HG03469 (cell line): ENCODE data around the gene C12orf57.

Experiments used
- ATAC-seq: cut with Tn5 transposase; IDR thresholded peaks from one replicate; pipeline ENCODE4 v1.9.1; 2021; ENCODE audit warnings: mild to moderate bottlenecking, moderate library complexity, moderate number of reproducible peaks; ENCODE audit not compliant: unreplicated experiment

Gene C12orf57

DNA sequence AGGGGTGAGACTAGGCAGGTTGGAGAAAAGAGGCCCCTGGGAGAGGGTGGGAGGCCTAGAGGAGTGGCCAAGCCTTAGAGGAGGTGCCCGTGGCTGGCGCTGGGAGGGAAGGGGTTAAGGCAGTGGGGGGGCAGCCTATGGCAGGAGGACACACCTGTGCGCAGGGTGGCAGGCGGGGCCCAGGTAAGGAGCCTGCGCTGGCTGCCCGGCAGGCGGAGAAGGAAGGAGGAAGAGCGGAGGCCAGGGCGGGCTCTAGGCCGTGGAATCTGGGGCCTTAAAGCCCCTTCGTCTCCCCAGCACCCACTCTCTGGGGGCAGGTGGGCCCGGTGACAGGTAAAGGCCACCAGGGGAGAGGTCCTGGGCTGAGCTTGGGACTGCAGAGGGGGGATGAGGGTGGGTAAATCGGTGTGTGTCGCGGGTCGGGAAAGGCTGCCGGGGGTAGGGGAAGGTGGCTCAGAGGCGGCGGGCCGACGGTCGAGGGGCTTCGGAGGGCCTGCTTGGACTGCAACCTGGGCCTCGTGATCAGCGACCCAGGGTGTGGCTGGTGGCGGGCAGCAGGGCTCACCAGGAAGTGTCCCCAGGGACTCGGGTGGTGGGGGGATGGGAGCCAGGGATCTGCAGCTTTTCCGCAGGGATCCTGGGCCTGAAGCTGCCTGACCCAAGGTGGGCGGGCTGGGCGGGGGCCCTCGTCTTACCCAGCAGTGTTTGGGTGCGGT is 19.4 kb downstream of the C12orf57 start:
- no peak for ATAC-seq

DNA sequence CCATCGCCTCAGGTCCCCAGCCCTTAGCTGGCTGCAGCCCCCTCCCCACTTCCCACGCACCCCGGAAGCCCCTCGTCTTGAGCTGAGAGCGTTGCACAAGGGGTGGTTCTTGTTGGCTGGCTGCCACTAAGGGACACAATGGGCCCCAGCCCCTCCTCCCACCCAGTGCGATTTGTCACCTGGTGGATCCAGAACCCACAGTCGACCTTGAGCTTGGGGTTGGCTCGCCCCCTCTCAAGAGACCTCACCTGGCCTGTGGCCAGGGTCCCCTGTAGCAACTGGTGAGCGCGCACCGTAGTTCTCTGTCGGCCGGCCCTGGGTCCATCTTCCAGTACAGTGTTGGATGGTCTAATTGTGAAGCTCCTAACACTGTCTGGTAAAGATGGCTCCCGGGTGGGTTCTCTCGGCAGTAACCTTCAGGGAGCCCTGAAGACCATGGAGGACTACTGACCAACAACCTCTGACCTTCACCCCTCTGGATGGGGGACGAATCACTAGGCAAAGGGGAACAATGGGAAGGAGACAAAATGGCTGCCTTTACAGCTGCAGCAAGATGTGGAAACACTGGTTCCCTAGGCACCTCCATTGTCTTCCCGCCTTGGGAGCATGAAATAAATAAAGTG is 20.1 kb downstream of the C12orf57 start:
- no peak for ATAC-seq

DNA sequence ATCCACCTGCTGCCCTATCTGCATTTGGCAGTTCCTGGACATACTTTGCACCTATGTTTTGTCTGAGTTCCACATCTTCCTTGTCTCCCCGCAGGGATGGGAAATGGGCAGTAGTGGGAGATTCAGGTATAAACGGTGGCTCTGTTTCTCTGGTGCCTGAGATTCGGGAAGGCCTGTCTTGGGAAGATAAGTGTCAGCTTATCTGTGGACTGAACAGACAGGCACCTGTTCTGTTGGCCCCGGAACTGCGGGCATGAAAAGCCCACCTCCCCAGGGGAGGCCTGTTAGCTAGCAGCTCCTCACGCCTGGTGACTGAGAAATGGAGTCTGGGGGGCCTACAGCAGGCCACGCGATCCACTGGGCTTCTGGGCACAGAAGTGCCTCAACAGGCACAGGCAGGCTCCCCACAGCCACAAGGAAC is 20.8 kb downstream of the C12orf57 start:
- ATAC-seq = no peak

DNA sequence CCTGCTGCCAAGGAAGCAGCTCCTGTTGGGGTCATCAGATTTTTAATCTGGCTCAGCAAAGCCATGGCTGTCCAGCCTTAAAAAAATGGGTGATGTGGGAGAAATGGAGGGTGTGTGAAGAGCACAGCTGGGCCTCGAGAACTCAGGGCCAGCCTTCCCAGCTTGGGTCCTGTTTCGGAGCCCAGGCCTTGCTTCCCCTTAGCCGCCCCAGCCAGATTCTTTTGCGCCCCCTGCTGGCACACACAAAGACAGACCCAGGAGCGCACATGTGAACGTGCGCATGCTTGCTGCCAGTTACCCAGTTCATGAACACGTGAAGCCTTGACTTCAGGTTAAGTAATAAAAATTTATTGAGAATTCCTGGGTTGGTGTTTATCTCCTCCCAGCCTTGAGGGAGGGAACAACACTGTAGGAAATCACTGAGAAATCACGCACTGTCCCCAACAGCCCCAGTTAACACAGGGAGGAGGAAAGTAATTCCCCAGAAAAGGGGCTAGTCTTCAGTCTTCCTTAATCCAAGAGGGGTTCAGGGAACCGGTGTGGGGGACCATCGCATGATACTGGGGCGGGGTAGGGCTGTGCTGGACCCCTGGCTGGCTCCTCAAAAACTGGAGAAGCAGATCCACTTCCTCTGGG is 21.3 kb downstream of the C12orf57 start:
- ATAC-seq = no peak

DNA sequence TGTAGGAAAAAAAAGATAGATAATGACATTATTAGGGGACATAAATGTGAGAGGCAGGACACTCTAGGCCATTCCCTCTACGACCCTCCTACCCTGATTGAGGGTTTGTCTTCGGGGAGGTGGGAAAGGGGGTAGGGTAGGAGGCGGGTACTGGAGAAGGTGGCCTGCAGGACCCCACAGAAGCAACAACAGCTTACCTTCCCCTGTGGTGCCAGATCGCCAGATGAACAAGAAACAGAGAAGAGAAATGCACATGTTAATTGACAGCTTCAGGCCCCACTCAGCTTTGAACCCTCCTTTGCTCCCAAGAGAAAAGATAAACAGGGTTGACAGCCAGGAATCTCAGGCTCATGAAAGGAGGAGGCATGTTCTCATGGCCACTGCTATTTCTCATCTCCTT is 21.9 kb downstream of the C12orf57 start:
- ATAC-seq = no peak

DNA sequence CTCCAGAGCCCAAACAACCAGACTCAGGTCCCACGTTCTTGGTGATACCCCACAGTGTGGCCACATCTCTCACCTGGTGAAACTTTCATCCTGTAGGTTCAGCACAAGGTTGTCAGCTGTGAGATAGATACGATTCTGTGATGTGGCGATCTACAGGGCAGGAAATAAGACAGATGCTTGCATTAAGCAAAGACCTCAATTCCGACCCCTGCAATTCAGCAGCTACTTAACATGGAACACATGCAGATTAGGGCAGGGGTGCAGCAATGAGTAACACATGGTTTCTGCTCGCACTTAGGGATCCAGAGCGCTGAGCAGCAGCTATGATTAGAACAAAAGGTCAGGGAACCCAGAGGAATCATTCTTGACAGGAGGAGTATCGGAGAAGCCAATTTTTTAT is 22.5 kb downstream of the C12orf57 start:
- ATAC-seq = no peak

DNA sequence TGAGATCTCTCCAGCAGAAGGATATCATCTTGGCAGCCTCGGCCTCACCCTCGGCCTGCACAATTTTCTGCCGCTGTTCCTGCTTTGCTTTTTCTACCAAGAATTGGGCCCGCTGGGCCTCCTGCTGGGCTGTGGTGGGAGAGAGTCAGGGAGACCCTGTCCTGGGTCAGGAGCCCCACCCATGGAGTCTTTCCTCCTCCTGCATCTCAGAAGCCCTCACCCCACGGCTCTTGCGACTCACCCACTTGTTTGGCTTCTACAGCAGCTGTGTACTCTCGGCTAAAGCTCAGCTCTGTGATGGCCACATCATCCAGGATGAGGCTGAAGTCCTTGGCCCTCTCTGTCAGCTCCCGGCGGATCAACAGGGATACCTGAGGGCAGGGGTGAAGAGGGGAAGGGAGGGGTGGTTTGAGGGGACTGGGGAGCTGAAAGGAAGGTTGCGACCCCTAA is 23.9 kb downstream of the C12orf57 start:
- no peak for ATAC-seq

DNA sequence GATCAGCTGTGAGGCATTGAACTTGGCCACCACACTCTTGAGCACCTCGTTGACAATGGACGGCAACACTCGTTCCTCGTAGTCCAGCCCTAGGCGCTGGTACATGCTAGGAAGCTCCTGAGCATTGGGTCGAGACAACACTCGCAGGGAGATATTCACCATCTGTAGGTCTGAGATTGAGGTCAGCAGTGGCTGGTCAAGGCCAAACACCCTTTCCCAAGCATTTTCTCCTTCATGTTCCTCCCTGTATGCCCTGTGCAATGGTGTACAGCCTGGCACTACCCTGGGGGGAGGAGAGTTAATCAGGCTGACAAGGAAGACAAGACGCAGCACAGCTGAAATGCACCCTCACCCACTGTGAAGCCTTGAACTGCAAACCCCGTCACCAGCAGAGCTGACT is 24.6 kb downstream of the C12orf57 start:
- ATAC-seq = no peak

DNA sequence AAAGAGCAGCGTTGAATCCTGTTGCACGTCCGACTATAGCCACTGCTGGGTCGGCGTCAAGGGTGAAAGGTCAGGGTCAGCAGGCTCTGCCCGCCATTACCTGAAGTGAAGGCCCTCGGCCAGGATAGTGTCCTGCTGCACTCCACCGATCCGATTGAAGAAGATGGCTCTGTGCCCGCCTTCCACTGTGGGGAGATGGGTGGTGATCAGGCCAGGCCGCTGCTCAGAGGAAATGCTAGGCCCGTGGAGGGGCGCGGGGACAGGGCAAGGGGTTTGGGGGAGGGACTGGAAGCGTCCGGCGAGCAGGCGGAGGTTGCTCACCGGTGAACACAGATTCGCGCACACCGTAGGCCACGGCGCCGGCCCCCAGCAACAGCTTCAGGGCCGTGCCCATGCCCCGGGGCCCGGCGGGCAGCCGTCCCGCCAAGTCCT is 26.3 kb downstream of the C12orf57 start:
- no peak for ATAC-seq

DNA sequence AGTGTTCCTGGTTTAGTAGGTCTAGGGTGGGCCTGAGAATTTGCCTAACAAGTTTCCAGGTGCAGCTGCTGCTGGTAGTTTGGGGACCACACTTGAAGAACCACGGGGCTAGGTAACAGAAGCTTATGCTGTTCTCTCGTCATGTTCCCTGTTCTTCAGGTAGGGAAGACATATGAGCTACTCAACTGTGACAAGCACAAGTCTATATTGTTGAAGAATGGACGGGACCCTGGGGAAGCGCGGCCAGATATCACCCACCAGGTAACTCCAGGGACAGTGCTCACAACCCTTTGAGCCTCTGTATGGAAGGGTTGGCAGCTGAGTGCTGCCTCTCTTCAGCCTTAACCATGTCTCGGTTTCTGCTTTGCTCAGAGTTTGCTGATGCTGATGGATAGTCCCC is 30.4 kb downstream of the C12orf57 start:
- ATAC-seq = no peak

DNA sequence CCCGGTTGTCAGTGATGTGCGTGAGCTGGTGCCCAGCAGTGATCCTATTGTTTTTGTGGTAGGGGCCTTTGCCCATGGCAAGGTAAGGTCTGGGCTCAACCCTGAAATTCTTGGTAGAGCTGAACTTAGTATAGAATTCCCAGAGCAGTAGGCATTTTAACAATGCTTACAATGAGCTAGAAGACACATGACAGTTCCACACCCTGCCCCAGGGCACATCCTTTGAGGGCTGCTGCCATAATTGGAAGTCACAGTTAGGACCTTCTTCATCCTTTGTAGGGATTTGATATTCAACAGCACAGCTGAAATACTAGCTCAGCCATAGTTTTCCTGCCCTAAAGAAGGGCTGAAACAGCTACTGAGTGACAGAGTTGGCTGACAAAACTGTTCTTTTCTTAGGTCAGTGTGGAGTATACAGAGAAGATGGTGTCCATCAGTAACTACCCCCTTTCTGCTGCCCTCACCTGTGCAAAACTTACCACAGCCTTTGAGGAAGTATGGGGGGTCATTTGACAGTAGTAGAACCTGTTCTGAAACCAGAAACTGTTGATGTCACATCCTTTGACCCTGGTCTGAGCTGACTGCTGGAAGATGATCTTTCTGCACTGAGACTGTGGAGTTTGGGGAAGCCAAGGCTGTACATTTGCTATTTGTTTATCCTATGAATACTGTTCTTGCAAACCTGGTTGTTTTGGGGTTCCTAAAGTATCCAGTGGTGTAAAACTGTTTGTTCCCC is 31.6 kb downstream of the C12orf57 start:
- no peak for ATAC-seq

DNA sequence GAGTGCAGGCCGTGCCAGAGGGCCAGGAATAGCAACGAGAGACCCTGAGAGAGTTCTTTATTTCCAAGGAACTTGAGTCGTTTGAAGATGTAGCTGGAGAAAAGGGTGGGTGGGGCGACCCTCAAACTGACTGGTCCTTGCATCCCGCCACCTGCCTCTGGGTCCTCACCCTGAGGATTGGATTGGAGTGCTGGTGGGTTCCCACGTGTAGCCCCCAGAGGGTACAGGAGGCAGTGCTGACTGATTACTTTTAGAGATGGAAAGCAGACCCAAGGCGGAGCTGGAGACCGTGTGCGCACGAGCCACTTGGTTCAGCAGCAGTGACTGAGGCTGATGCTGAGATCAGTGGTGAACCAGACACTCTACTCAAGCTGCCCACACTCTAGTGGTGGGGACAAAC is 33.8 kb downstream of the C12orf57 start:
- no peak for ATAC-seq

DNA sequence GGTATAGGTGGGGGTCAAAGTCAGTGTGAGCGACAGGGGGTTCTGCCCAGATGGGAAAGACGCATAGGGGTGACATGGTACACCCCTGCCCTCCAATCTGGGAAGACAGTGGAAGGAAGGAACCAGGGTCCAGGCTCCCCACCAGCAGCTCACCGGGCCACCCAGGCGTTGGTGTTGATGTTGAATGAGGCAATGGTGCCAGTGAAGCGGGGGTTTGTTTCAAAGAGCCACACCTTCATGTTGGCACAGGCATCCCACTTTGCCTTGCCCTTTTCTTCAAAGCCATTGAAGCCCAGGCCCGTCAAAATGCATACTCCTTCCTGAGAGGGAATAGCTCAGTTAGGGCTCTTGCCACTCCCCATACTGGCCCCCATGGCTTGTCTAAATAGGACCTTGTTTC is 34.4 kb downstream of the C12orf57 start:
- ATAC-seq = no peak

DNA sequence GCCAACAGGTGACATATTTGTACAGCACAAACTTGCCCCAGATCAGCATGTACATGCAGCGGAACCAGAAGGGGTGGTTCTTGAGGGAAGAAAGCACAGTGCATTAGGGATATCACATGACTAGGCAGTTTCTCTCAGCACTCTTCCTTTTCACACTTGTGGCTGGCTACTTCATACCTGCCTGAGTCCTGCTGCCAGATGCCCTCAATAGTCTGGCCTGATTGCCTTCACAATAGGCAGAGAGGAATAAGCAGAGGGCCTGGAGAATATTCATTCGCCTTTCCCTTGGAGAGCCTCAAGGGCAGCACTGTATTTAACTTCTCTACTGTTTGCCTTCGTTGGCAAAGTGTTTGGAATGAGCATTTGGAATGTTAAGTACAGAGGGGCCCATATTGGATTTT is 34.8 kb downstream of the C12orf57 start:
- no peak for ATAC-seq

DNA sequence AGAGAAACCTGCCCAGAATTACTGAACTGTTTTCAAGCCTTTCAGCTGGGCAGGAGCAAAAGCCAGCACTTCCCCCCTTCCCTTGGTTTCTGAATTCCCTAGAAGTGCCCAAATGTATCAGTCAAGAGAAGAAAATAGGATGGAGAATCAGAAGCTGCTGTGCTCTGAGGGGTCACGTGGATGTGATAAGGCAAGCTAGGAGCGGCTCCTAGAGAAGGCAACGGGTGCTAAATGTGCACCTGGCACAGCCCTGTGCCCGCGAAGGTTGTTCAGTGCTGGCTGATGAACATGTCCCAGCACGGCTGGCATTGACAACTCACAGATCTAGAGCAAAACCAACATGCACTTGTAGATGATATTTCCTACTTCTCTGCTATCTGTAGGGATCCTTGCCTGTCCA is 35.2 kb downstream of the C12orf57 start:
- ATAC-seq = no peak

DNA sequence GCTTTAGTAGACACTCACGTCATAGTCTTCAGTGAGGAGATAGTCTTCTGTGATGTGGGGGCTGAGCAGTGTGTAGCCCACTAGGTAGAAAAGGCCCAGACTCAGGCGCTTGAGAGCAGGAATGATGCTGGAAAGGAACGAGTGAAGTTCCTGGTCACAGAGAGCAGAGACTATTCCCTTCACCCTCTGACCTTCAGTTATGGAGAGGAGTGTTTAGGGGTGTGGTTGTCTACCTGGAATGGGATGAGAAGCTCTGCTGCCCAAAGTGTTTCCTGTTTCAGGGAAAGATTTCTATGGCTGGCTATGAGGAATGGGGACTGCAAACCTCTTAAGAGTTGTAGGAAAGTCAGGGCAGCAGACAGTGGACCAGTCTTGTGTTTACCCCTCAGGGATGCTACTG is 35.6 kb downstream of the C12orf57 start:
- ATAC-seq = no peak

DNA sequence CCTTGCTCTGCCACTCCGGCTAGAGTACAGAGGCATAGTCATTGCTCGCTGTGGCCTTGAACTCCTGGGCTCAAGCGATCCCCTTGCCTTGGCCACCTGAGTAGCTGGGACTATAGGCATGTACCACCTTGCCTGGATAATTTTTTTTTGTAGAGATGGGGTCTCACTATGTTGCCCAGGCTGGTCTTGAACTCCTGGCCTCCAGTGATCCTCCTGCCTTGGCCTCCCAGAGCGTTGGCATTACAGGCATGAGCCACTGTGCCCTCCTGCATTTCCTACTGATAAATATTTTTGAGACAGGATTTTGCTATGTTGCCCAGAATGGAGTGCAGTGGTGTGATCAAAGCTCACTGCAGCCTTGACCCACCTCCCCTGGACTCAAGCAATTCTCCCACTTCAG is 36.3 kb downstream of the C12orf57 start:
- ATAC-seq = no peak

DNA sequence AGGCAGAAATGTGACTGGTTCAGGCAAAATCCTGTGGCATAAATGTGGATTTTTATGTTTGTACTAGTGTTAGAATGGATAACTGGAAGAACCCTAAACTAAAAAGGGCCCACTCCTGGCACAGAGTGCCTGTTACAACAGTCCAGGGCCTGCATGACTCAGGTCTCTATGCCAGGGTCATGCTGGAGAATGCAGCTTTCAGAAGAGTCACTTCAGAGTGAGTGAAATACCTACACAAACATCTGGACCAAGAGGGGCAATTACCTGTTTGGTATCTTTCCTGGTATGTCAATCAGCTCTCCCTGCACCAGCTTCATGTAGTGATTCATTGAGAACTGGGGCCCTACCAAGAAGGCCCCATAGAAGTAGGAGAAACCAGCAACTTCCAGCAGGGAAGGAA is 36.9 kb downstream of the C12orf57 start:
- no peak for ATAC-seq

DNA sequence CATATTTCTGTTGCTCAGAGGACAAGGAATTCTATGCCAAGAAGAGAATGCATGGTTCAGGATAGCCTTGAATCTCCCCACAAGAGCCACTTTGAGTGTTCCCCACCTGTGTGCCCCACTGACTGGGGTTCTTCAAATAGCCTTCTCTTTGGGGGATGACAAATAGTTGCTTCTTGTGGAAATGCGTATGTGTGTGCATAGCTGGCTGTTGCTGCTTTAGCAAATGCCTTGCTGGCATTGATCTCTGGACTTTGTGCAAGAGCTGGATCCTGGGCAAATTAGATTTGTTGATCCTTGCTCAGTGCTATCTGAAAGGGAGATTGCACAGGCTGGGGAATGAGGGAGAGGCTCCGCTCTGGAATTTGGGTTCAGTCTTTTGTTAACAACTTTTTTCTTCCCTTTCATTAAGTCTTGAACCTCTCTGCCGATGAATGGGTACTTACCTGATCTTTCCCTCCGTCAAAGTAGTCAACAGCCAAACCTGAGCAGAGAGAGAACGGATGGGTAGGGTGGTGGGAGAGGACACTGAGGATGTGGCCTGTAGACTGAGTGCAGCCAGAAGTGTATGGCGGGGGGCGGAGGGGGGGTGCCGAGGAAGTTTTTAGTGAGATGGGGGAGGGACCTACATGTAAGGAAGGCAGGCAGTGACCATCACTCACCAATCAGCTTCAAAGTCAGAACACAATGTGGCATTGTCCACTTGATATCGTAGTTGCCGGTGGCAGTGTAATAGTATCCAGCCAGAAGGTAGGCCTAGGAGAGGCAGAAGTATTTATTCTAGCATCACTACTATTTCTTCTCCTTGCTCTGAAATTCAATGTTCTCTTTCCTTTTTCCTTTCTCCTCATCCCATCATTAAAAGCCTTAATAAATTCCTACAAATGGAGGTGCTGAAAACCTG is 37.6 kb downstream of the C12orf57 start:
- ATAC-seq = no peak

DNA sequence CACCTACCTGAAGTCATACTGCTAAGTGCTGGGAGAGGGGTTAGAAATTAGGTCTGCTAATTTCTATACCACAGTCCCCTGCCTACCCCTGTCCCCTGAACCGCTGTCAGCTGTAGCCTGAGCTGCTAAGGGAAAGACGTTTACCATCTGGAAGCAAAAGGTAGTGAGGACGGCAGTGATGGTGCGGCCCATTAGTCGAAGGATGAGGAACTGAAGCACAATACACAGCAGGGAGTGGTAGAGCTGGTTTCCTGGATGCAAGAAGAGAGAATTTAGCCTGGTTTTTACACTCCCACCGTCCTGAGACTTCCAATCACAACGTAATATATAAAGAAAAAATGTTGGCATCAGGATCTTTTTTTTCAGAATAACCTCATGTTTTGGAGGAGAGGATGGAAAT is 38.7 kb downstream of the C12orf57 start:
- no peak for ATAC-seq
